GM12891 (cell line): ENCODE measurements around the gene AQP12A.

Source experiments
- DNase-seq: peaks from one replicate; pipeline ENCODE4 v3.0.0; 2011; ENCODE audit warnings: low spot score; ENCODE audit not compliant: insufficient read length
- FAIRE-seq: peaks from 2 replicates; lab custom pipeline; 2011; peaks lifted over from hg19 to GRCh38; lab: Jason Lieb, UNC
- PAX5 ChIP-seq: IDR thresholded peaks from 2 replicates; pipeline ENCODE4 v1.6.1; 2011; ENCODE audit warnings: low read length, moderate library complexity, mild to moderate bottlenecking; ENCODE audit not compliant: insufficient read depth, severe bottlenecking
- POLR2A ChIP-seq: IDR thresholded peaks from 2 replicates; pipeline ENCODE4 v1.6.1; 2011; ENCODE audit warnings: low read depth, low read length, control low read depth
- POLR2AphosphoS5 ChIP-seq: IDR thresholded peaks from 2 replicates; pipeline ENCODE4 v1.6.1; 2011; ENCODE audit warnings: low read depth, low read length, control low read depth
- POU2F2 ChIP-seq: IDR thresholded peaks from 2 replicates; pipeline ENCODE4 v1.6.1; 2011; ENCODE audit warnings: low read depth, mild to moderate bottlenecking, control low read depth, low read length, moderate library complexity
- SPI1 ChIP-seq: IDR thresholded peaks from 2 replicates; pipeline ENCODE4 v1.6.1; 2011; ENCODE audit warnings: low read depth, low read length, control low read depth
- TAF1 ChIP-seq: IDR thresholded peaks from 2 replicates; pipeline ENCODE4 v1.6.1; 2011; ENCODE audit warnings: low read depth, low read length, control low read depth

Gene AQP12A

GRCh38 chr2:240736281-240737250 is 44.9 kb downstream of the AQP12A start:
- FAIRE-seq (no peak), DNase-seq (no peak)
- TF ChIP-seq SPI1 (no peak), POLR2A (no peak)

GRCh38 chr2:240737512-240737911 is 45.8 kb downstream of the AQP12A start:
- DNase-seq = no peak
- TF ChIP-seq PAX5 (no peak), SPI1 (no peak), POLR2AphosphoS5 (no peak), TAF1 (no peak), POU2F2 (no peak), POLR2A (no peak)
- FAIRE-seq = no peak

GRCh38 chr2:240737958-240738357 is 46.3 kb downstream of the AQP12A start:
- TF ChIP-seq POLR2A (no peak), SPI1 (no peak), POU2F2 (no peak), TAF1 (no peak), PAX5 (no peak), POLR2AphosphoS5 (no peak)
- FAIRE-seq (no peak), DNase-seq (no peak)

GRCh38 chr2:240739797-240740196 is 48.1 kb downstream of the AQP12A start:
- FAIRE-seq (no peak), DNase-seq (no peak)
- TF ChIP-seq POLR2AphosphoS5 (no peak), TAF1 (no peak), POLR2A (no peak), POU2F2 (no peak), PAX5 (no peak), SPI1 (no peak)

GRCh38 chr2:240741091-240741490 is 49.4 kb downstream of the AQP12A start:
- DNase-seq = no peak
- FAIRE-seq = no peak
- no peak for TF ChIP-seq POLR2A
- TF ChIP-seq POLR2AphosphoS5 = no peak
- no peak for TF ChIP-seq POU2F2
- TF ChIP-seq TAF1 = no peak

GRCh38 chr2:240742602-240743095 is 51.0 kb downstream of the AQP12A start:
- TF ChIP-seq POLR2A (no peak), SPI1 (no peak), TAF1 (no peak)
- no peak for DNase-seq
- FAIRE-seq = no peak

- TF ChIP-seq POU2F2 = no peak
- no peak for TF ChIP-seq SPI1
- TF ChIP-seq TAF1 = no peak
Measured at GRCh38 chr2:240745456-240745855, 53.8 kb downstream of the AQP12A start.

GRCh38 chr2:240745962-240746361 is 54.3 kb downstream of the AQP12A start:
- TF ChIP-seq POLR2A (no peak), TAF1 (no peak), PAX5 (no peak), POLR2AphosphoS5 (no peak), SPI1 (no peak), POU2F2 (no peak)
- FAIRE-seq = no peak
- DNase-seq = no peak

More at GRCh38 chr2:240745456-240745855, 53.8 kb downstream of the AQP12A start:
- FAIRE-seq (no peak), DNase-seq (no peak)

- TF ChIP-seq POLR2A = no peak
- TF ChIP-seq POLR2AphosphoS5 = no peak
- TF ChIP-seq PAX5 = no peak
- no peak for TF ChIP-seq SPI1
- TF ChIP-seq TAF1 = no peak
- no peak for TF ChIP-seq POU2F2
- DNase-seq (no peak), FAIRE-seq (no peak)
Measured at GRCh38 chr2:240746671-240747070, 55.0 kb downstream of the AQP12A start.

GRCh38 chr2:240747256-240747655 is 55.6 kb downstream of the AQP12A start:
- no peak for FAIRE-seq
- DNase-seq = no peak
- TF ChIP-seq PAX5 (no peak), POU2F2 (no peak), POLR2AphosphoS5 (no peak), SPI1 (no peak), TAF1 (no peak), POLR2A (no peak)
